Activated CD8-positive, alpha-beta memory T cell treated with anti-CD3 and anti-CD28 coated beads, Interleukin-2, amount 50 U/mL, for 4 hours (primary cell): ENCODE results near the gene CDC37.

ENCODE experiments used
- DNase-seq: peaks from one replicate; pipeline ENCODE4 v3.0.0-alpha.2; 2020

Gene CDC37

GRCh38 chr19:10352764-10353671 is 50.3 kb downstream of the CDC37 start:
- no peak for DNase-seq

- DNase-seq, result no peak
Measured at GRCh38 chr19:10346509-10346908, 56.8 kb downstream of the CDC37 start.

- DNase-seq, result no peak
Measured at GRCh38 chr19:10344780-10345179, 58.6 kb downstream of the CDC37 start.

GRCh38 chr19:10343495-10343894 is 59.8 kb downstream of the CDC37 start:
- no peak for DNase-seq
